HepG2 (cell line): Measurements from ENCODE around the gene CAMTA1. TPM values are rescaled to one million over a fixed set of nuclear protein-coding genes. Genes with fewer than 3 reads are reported as not detected.

ENCODE experiments used
- ATAC-seq: fragments of 200-7000 bp; cut with Tn5 transposase; 3 replicates; pipeline ENCODE4 v1.9.1; 2020; ENCODE audit warnings: mild to moderate bottlenecking, moderate library complexity
- BruUV-seq: library from RNA; stranded (reverse); fragments of 400-500 nt; replicated peaks from 2 replicates; lab custom pipeline; 2021; lab: Mats Ljungman, UMichigan
- CTCF ChIA-PET: fragments of 300-600 bp; formaldehyde crosslinking; extraction: SDS; loops from one replicate; lab custom pipeline; 2021; ENCODE audit warnings: low total read pairs, inconsistent platforms, low intra/inter-chr PET ratio; lab: Yijun Ruan, JAX
- POLR2A ChIA-PET: fragments of 350-600 bp; sonication (Branson Sonifier 250); formaldehyde crosslinking; loops from one replicate; lab custom pipeline; 2020; ENCODE audit warnings: antibody characterized with exemption, inconsistent platforms; lab: Yijun Ruan, JAX
- DNase-seq: peaks from one replicate; pipeline ENCODE4 v3.0.0-alpha.2; 2015; ENCODE audit warnings: low spot score
- FAIRE-seq: peaks from 3 replicates; lab custom pipeline; 2011; peaks lifted over from hg19 to GRCh38; lab: Jason Lieb, UNC
- H2AFZ ChIP-seq: one replicate; pipeline ENCODE4 v1.6.1; 2011; ENCODE audit warnings: low read length, inconsistent platforms
- H3K27ac ChIP-seq: fragments of 300-600 bp; 3 replicates; pipeline ENCODE4 v1.8.0; 2011; ENCODE audit warnings: mixed run types, mild to moderate bottlenecking, mixed read lengths, low read length, inconsistent platforms; ENCODE audit not compliant: insufficient read depth; ENCODE audit errors: extremely low read length
- H3K27me3 ChIP-seq, 2 experiments: fragments of 200-600 bp in 1 of 2; 2 replicates in 1 of 2; 3 replicates in 1 of 2; pipeline versions ENCODE4 v1.6.0 to v1.8.0; 2011; ENCODE audit warnings: low read length in 2 of 2, mild to moderate bottlenecking in 2 of 2, moderate library complexity in 2 of 2, inconsistent platforms in 1 of 2; ENCODE audit not compliant: insufficient read depth in 2 of 2, control insufficient read depth in 1 of 2
- H3K36me3 ChIP-seq, 2 experiments: fragments of 200-600 bp in 1 of 2; replicated peaks in 1 of 2; 2 replicates in 1 of 2; 3 replicates in 1 of 2; pipeline versions ENCODE4 v1.5.1 to v1.8.0; 2011; ENCODE audit warnings: low read length in 2 of 2, inconsistent platforms in 1 of 2; ENCODE audit not compliant: insufficient read depth in 2 of 2, control insufficient read depth in 1 of 2
- H3K4me1 ChIP-seq: 2 replicates; pipeline ENCODE4 v1.5.1; 2012; ENCODE audit warnings: low read length, inconsistent platforms; ENCODE audit not compliant: insufficient read depth
- H3K4me2 ChIP-seq: 2 replicates; pipeline ENCODE4 v1.6.0; 2011; ENCODE audit warnings: low read depth, low read length, inconsistent platforms
- H3K4me3 ChIP-seq, 3 experiments: fragments of 200-600 bp in 1 of 3; sonication (generic), shearing (Covaris generic) in 1 of 3; replicated peaks in 1 of 3; 2 replicates each; pipeline ENCODE4 v1.5.1; 2011 to 2016; ENCODE audit warnings: low read length in 3 of 3, inconsistent platforms in 2 of 3, low read depth in 2 of 3, mild to moderate bottlenecking in 2 of 3, control low read depth in 1 of 3, mixed read lengths in 1 of 3; ENCODE audit not compliant: insufficient read depth in 1 of 3
- H3K79me2 ChIP-seq: one replicate; pipeline ENCODE4 v1.6.1; 2011; ENCODE audit warnings: low read length, inconsistent platforms; ENCODE audit not compliant: insufficient read depth
- H3K9ac ChIP-seq: 2 replicates; pipeline ENCODE4 v1.6.0; 2011; ENCODE audit warnings: mild to moderate bottlenecking, low read depth, low read length, inconsistent platforms; ENCODE audit not compliant: insufficient read depth
- H3K9me3 ChIP-seq: 2 replicates; pipeline ENCODE4 v1.5.1; 2012; ENCODE audit warnings: mild to moderate bottlenecking, low read length
- H4K20me1 ChIP-seq: 2 replicates; pipeline ENCODE4 v1.6.0; 2011; ENCODE audit warnings: inconsistent platforms, mild to moderate bottlenecking, low read length, moderate library complexity; ENCODE audit not compliant: insufficient read depth
- CEBPG ChIP-seq: IDR thresholded peaks from 2 replicates; pipeline ENCODE4 v1.6.1; 2016
- MYC ChIP-seq: sonication (generic); formaldehyde crosslinking; IDR thresholded peaks from 2 replicates; pipeline ENCODE4 v1.9.0; 2021; ENCODE audit warnings: missing genetic modification reagents, borderline replicate concordance
- POLR2G ChIP-seq: fragments of 200-400 bp; formaldehyde crosslinking; IDR thresholded peaks from 2 replicates; pipeline ENCODE4 v1.6.1; 2018; ENCODE audit warnings: mild to moderate bottlenecking, low read depth, low read length, moderate library complexity
- SNRNP70 ChIP-seq: fragments of 200-400 bp; formaldehyde crosslinking; IDR thresholded peaks from 2 replicates; pipeline ENCODE4 v1.6.1; 2017; ENCODE audit warnings: mild to moderate bottlenecking, low read depth, low read length, moderate library complexity
- XRCC5 ChIP-seq: fragments of 200-400 bp; formaldehyde crosslinking; optimal IDR thresholded peaks from 2 replicates; pipeline ENCODE3; 2017; ENCODE audit warnings: mild to moderate bottlenecking, low read length
- ZNF232 ChIP-seq: sonication (generic); formaldehyde crosslinking; IDR thresholded peaks from 2 replicates; pipeline ENCODE4 v1.4.0; 2020; ENCODE audit warnings: missing genetic modification reagents, borderline replicate concordance
- ZNF256 ChIP-seq: sonication (generic); formaldehyde crosslinking; conservative IDR thresholded peaks from 2 replicates; pipeline ENCODE4 v1.4.0; 2020; ENCODE audit warnings: missing genetic modification reagents
- ZNF530 ChIP-seq: sonication (generic); formaldehyde crosslinking; IDR thresholded peaks from 2 replicates; pipeline ENCODE4 v1.5.0; 2020; ENCODE audit warnings: low read depth, mild to moderate bottlenecking, missing genetic modification reagents
- ZNF674 ChIP-seq: sonication (generic); formaldehyde crosslinking; IDR thresholded peaks from 2 replicates; pipeline ENCODE4 v1.5.0; 2020; ENCODE audit warnings: low read depth, mild to moderate bottlenecking, missing genetic modification reagents
- ZNF7 ChIP-seq: IDR thresholded peaks from 2 replicates; pipeline ENCODE4 v1.6.1; 2016; ENCODE audit warnings: missing biosample characterization, missing genetic modification reagents
- ZSCAN29 ChIP-seq: sonication (generic); formaldehyde crosslinking; conservative IDR thresholded peaks from 2 replicates; pipeline ENCODE4 v1.4.0; 2020; ENCODE audit warnings: mild to moderate bottlenecking, missing genetic modification reagents
- WGBS: methylation state at CpG from one replicate; pipeline ENCODE4 v1.1.6; 2017; ENCODE audit warnings: low lambda C conversion rate; 5-methylcytosine and 5-hydroxymethylcytosine counted together
- in situ Hi-C: cut with HindIII; loops from 2 replicates; pipeline ENCODE4 v1.10.0; 2017; ENCODE audit warnings: low pct_unique_long_range_greater_than_20kb; ENCODE audit not compliant: extremely low pct_ligation_motif_present
- intact Hi-C: fragments of 100-400 bp; cut with micrococcal nuclease; formaldehyde crosslinking; loops from one replicate; pipeline ENCODE4 v1.10.0; 2022; ENCODE audit not compliant: unreplicated experiment
- polyA plus RNA-seq, 8 experiments: library from polyadenylated mRNA; depleted of rRNA in 3 of 8; stranded (reverse) in 7 of 8; unstranded in 1 of 8; fragments of >200 nt; fragmentation: Illumina TruSeq in 4 of 8; extraction: Trizol in 4 of 8; gene quantifications; 2 replicates each; pipeline versions ENCODE4 v1.2.1 to v1.2.3, GENCODE V29; 2011 to 2016; ENCODE audit warnings: low read depth in 4 of 8, missing spikeins in 1 of 8, mixed read lengths in 1 of 8; ENCODE audit not compliant: insufficient read depth in 1 of 8
- total RNA-seq, 5 experiments: library from RNA; depleted of rRNA; stranded (reverse); fragments of >200 nt; fragmentation: Illumina TruSeq; extraction: Trizol; gene quantifications; 2 replicates each; pipeline ENCODE4 v1.2.3, GENCODE V29; 2016; ENCODE audit warnings: low read depth in 1 of 5
- TF ChIP-seq, protein P1 (sequence below): sonication (generic); formaldehyde crosslinking; IDR thresholded peaks from 2 replicates; pipeline ENCODE4 v1.4.0; 2020; ENCODE audit warnings: missing genetic modification reagents
- TF ChIP-seq, protein P2 (sequence below): sonication (generic); formaldehyde crosslinking; IDR thresholded peaks from 2 replicates; pipeline ENCODE4 v1.8.1; 2023; ENCODE audit warnings: mild to moderate bottlenecking, missing genetic modification reagents

CAMTA1 gene
- total and polyA plus RNA-seq, 2 of the 13 experiments (the other 11 are each of a cell fraction or from before 2014, with no cell fraction given): 25.0 to 36.4 TPM

- in situ Hi-C loops: no loop called here
These were observed 556.1 kb downstream of the CAMTA1 start for GRCh38 chr1:7341145-7341905.

More at GRCh38 chr1:7341145-7341905, 556.1 kb downstream of the CAMTA1 start:
- Histone ChIP-seq H3K27me3 (peaks cover 0 to 3% of the 10 kb centered on the region in 2 experiments; a peak in 2 of 5 replicates), H3K4me3 (no peak overlapping the region), H3K27ac (no peak overlapping the region), H3K36me3 (no peaks in the 10 kb centered on the region), H3K4me1 (no peaks in the 10 kb centered on the region), H3K79me2 (no peaks in the 10 kb centered on the region), H4K20me1 (no peaks in the 10 kb centered on the region), H3K9me3 (no peaks in the 10 kb centered on the region), H3K9ac (no peak overlapping the region), H2AFZ (no peak overlapping the region), H3K4me2 (no peak overlapping the region)
- ATAC-seq (no peak), FAIRE-seq (no peak), DNase-seq (no peak)
- 0% methylated on average over 6 of the region's 11 CpGs for WGBS
- intact Hi-C loops: no loop called here
- BruUV-seq: no TSS peak
- POLR2A ChIA-PET: no interaction called here
- CTCF ChIA-PET: no interaction called here
- TF ChIP-seq ZNF232 (CRISPR knock-in tag) (no peak), XRCC5 (no peak), ZNF530 (no peak), ZNF674 (CRISPR knock-in tag) (no peak), CEBPG (CRISPR knock-in tag) (no peak), ZNF7 (CRISPR knock-in tag) (no peak), ZNF256 (CRISPR knock-in tag) (no peak), ZSCAN29 (no peak), POLR2G (no peak), SNRNP70 (no peak), MYC (CRISPR knock-in tag) (no peak)
- TF ChIP-seq, protein P1, sequence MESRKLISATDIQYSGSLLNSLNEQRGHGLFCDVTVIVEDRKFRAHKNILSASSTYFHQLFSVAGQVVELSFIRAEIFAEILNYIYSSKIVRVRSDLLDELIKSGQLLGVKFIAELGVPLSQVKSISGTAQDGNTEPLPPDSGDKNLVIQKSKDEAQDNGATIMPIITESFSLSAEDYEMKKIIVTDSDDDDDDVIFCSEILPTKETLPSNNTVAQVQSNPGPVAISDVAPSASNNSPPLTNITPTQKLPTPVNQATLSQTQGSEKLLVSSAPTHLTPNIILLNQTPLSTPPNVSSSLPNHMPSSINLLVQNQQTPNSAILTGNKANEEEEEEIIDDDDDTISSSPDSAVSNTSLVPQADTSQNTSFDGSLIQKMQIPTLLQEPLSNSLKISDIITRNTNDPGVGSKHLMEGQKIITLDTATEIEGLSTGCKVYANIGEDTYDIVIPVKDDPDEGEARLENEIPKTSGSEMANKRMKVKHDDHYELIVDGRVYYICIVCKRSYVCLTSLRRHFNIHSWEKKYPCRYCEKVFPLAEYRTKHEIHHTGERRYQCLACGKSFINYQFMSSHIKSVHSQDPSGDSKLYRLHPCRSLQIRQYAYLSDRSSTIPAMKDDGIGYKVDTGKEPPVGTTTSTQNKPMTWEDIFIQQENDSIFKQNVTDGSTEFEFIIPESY (CRISPR knock-in tag): no peak
- TF ChIP-seq, protein P2, sequence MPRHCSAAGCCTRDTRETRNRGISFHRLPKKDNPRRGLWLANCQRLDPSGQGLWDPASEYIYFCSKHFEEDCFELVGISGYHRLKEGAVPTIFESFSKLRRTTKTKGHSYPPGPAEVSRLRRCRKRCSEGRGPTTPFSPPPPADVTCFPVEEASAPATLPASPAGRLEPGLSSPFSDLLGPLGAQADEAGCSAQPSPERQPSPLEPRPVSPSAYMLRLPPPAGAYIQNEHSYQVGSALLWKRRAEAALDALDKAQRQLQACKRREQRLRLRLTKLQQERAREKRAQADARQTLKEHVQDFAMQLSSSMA (CRISPR knock-in tag): no peak
